IPS-15b (cell line): ENCODE data around the gene SLC24A4.

ENCODE experiments used
- H3K27me3 ChIP-seq: one replicate; pipeline ENCODE4 v1.6.1; 2013; ENCODE audit warnings: low read length; ENCODE audit not compliant: control insufficient read depth, insufficient read depth
- H3K36me3 ChIP-seq: one replicate; pipeline ENCODE4 v1.6.1; 2013; ENCODE audit warnings: low read length; ENCODE audit not compliant: control insufficient read depth, insufficient read depth
- H3K4me1 ChIP-seq: one replicate; pipeline ENCODE4 v1.6.1; 2013; ENCODE audit warnings: mild to moderate bottlenecking, low read length; ENCODE audit not compliant: control insufficient read depth, insufficient read depth
- H3K4me3 ChIP-seq: one replicate; pipeline ENCODE4 v1.5.1; 2013; ENCODE audit warnings: low read depth, low read length
- H3K9ac ChIP-seq: one replicate; pipeline ENCODE4 v1.6.1; 2013; ENCODE audit warnings: low read depth, mild to moderate bottlenecking, low read length
- H3K9me3 ChIP-seq: one replicate; pipeline ENCODE4 v1.6.1; 2013; ENCODE audit warnings: mild to moderate bottlenecking, low read length; ENCODE audit not compliant: control insufficient read depth, insufficient read depth

The SLC24A4 gene, protein sequence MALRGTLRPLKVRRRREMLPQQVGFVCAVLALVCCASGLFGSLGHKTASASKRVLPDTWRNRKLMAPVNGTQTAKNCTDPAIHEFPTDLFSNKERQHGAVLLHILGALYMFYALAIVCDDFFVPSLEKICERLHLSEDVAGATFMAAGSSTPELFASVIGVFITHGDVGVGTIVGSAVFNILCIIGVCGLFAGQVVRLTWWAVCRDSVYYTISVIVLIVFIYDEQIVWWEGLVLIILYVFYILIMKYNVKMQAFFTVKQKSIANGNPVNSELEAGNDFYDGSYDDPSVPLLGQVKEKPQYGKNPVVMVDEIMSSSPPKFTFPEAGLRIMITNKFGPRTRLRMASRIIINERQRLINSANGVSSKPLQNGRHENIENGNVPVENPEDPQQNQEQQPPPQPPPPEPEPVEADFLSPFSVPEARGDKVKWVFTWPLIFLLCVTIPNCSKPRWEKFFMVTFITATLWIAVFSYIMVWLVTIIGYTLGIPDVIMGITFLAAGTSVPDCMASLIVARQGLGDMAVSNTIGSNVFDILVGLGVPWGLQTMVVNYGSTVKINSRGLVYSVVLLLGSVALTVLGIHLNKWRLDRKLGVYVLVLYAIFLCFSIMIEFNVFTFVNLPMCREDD

DNA sequence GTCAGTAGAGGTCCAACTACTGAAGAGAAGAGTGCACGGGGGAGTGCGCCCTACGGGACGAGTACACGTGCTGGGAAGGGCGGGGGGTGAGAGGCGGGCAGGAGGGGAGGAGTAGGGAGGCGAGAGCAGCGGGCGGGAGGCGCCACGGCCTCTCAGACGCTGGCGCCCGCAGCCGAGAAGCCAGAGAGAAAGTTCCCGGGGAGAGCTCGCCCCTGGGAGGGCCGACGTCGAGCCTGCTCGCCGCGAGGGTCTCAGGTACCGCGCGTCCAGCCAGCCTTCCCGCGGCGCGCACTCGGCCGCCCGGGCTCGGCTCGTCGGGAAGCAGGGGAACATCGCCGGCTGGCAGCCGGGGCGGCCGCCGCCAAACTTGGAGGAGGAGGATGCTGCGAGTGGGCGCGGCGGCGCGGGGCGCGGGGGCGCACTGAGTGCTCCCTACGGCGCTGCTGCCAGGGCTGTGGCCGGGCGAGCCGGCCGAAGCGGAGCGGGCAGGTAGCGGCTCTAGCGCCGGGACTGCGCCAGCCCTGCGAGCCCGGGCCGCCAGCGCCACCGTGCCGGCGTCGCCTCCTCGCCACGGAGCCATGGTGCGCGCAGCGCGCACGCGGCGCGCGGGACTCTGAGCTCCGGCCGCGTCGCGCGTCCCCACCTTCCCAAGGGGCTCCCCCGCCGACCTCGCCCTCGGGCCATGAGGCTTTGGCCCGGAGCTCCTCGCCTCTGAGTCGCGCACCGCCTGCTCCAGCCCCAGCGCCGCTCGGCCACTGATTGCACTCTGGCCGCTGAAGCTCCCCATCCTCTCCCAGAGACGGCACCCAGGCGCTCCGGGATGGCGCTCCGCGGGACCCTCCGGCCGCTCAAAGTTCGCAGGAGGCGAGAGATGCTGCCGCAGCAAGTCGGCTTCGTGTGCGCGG, at the start of gene SLC24A4:
SLC24A4 (plus strand) TSS at position 155 of the 905 bp plus-strand sequence; CDS start at position 821, 666 bp downstream.
- H3K27me3 ChIP-seq, result peaks cover 78% of the 10 kb centered on the region
- no peaks in the 10 kb centered on the region for H3K36me3 ChIP-seq
- no peaks in the 10 kb centered on the region for H3K9me3 ChIP-seq
- no peaks in the 10 kb centered on the region for H3K4me1 ChIP-seq
- H3K4me3 ChIP-seq, result peak within 1 kb of the TSS; percentile 55
- H3K9ac ChIP-seq, result no peak within 1 kb of the TSS

DNA sequence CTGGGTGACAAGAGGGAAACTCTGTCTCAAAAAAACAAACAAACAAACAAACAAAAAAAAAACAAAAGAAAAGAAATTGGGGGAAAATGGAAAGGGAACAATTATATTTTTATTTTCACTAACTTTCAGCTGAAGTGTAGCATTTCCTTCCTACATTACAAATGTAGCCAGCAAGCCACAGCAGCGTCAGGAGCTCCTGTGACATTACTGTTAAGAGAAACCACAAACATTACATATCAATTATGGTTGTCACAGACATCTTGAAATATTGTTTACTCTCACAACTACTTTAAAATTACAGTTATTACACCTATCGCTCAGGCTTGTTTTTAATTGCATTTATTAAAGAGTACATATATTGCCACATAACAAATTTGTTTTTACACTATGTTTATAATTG, 49.8 kb upstream of the SLC24A4 start:
- Histone ChIP-seq H3K9ac (no peak overlapping the region), H3K4me3 (no peak overlapping the region), H3K36me3 (no peaks in the 10 kb centered on the region), H3K4me1 (no peaks in the 10 kb centered on the region), H3K27me3 (peaks cover 2% of the 10 kb centered on the region), H3K9me3 (no peaks in the 10 kb centered on the region)

DNA sequence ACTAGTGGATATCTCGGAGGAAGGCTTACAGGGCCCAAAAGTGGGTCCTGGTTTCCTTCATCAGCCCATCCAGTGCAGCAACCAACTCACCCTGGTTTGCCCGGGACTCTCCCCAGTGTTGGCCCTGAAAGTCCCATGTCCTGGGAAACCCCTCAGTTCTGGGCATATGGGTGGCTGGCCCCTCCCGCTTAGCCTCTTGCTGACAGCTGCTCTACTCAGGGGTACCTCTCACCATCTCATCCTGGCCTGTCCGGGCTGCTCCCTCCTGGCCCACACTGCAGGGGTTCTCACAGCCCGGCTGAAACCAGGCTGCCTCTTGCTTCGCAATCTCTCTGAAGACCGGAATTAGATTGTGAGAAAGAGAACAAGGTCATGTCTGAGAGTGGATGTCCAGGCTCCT, 48.9 kb upstream of the SLC24A4 start:
- Histone ChIP-seq H3K9ac (no peak overlapping the region), H3K4me1 (no peaks in the 10 kb centered on the region), H3K9me3 (no peaks in the 10 kb centered on the region), H3K27me3 (peaks cover 2% of the 10 kb centered on the region), H3K36me3 (no peaks in the 10 kb centered on the region), H3K4me3 (no peak overlapping the region)

GRCh38 chr14:92276074-92276473, 46.9 kb upstream of the SLC24A4 start:
- Histone ChIP-seq H3K4me1 (no peaks in the 10 kb centered on the region), H3K9me3 (no peaks in the 10 kb centered on the region), H3K4me3 (no peak overlapping the region), H3K9ac (no peak overlapping the region), H3K27me3 (peaks cover 2% of the 10 kb centered on the region), H3K36me3 (no peaks in the 10 kb centered on the region)

- no peak overlapping the region for H3K9ac ChIP-seq
- no peaks in the 10 kb centered on the region for H3K4me1 ChIP-seq
- no peaks in the 10 kb centered on the region for H3K27me3 ChIP-seq
- no peaks in the 10 kb centered on the region for H3K9me3 ChIP-seq
- H3K4me3 ChIP-seq, result no peak overlapping the region
- no peaks in the 10 kb centered on the region for H3K36me3 ChIP-seq
Observed at GRCh38 chr14:92277031-92277430, 45.9 kb upstream of the SLC24A4 start.

- Histone ChIP-seq H3K9me3 (no peaks in the 10 kb centered on the region), H3K4me1 (no peaks in the 10 kb centered on the region), H3K36me3 (no peaks in the 10 kb centered on the region), H3K27me3 (no peaks in the 10 kb centered on the region), H3K4me3 (no peak overlapping the region), H3K9ac (no peak overlapping the region)
Observed at GRCh38 chr14:92280554-92281262, 42.3 kb upstream of the SLC24A4 start.

- Histone ChIP-seq H3K4me1 (no peaks in the 10 kb centered on the region), H3K9me3 (no peaks in the 10 kb centered on the region), H3K9ac (no peak overlapping the region), H3K4me3 (no peak overlapping the region), H3K27me3 (no peaks in the 10 kb centered on the region), H3K36me3 (no peaks in the 10 kb centered on the region)
Observed at GRCh38 chr14:92282669-92283068, 40.3 kb upstream of the SLC24A4 start.

GRCh38 chr14:92285311-92285710, 37.7 kb upstream of the SLC24A4 start:
- Histone ChIP-seq H3K9me3 (no peaks in the 10 kb centered on the region), H3K36me3 (no peaks in the 10 kb centered on the region), H3K9ac (no peak overlapping the region), H3K4me1 (no peaks in the 10 kb centered on the region), H3K4me3 (no peak overlapping the region), H3K27me3 (no peaks in the 10 kb centered on the region)

- no peaks in the 10 kb centered on the region for H3K9me3 ChIP-seq
- H3K27me3 ChIP-seq, result no peaks in the 10 kb centered on the region
- no peaks in the 10 kb centered on the region for H3K4me1 ChIP-seq
- H3K36me3 ChIP-seq, result no peaks in the 10 kb centered on the region
- H3K9ac ChIP-seq, result no peak overlapping the region
- no peak overlapping the region for H3K4me3 ChIP-seq
Observed at GRCh38 chr14:92287987-92288386, 35.0 kb upstream of the SLC24A4 start.

- no peak overlapping the region for H3K4me3 ChIP-seq
- H3K9ac ChIP-seq, result no peak overlapping the region
- H3K9me3 ChIP-seq, result no peaks in the 10 kb centered on the region
- H3K27me3 ChIP-seq, result no peaks in the 10 kb centered on the region
- no peaks in the 10 kb centered on the region for H3K4me1 ChIP-seq
- no peaks in the 10 kb centered on the region for H3K36me3 ChIP-seq
Observed at GRCh38 chr14:92288994-92289660, 33.8 kb upstream of the SLC24A4 start.

DNA sequence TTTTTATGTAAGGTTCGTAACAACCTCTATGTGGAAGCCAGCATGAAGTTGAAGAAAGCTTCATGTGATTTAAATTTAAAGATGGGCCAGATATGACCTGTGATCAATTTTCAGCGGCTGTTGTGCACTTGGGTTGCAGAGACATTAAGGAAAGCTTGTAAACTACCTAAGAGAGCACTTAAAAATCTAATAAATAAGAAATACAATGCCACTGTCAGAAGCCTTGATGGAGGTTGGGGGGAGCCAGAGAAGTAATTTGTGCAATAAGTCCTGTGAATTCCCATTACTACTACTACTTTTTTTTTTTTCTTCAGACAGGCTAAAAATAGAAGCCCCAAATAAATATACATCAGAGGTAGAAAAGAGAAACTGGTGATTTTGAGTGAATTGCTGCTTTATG, 30.3 kb upstream of the SLC24A4 start:
- Histone ChIP-seq H3K9me3 (no peaks in the 10 kb centered on the region), H3K4me1 (no peaks in the 10 kb centered on the region), H3K4me3 (no peak overlapping the region), H3K27me3 (no peaks in the 10 kb centered on the region), H3K9ac (no peak overlapping the region), H3K36me3 (no peaks in the 10 kb centered on the region)
